ENCODE results near the gene SYT5. TPM values are rescaled to one million over a fixed set of nuclear protein-coding genes. Genes with fewer than 3 reads are reported as not detected.

SYT5 gene
- total and polyA plus RNA-seq, 2 of the 13 experiments (the other 11 are each of a cell fraction or from before 2014, with no cell fraction given), result not detected

DNA sequence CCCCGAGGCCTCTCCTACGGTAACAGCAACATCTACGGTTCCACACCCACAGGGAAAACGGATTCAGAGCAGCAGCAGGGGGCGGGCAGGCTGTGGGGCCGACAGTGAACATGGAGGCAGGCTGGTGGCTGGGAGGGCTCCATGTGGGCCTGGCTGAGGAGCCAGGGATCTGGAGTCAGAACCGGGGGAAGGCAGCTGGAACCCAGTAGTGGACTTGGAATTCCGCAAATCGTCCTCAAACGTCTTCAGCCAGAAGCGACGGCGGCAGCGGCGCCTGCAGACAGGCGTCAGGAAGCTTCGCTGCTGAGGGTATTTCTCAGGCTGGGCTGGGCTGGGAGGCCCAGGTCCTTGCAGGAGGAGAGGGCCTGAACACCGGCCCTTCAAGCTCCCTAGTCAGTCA lies 46.7 kb upstream of the SYT5 start:
- CTCF ChIA-PET (ENCODE audit: low intra/inter-chr PET ratio, low total read pairs), result no interaction called here
- Histone ChIP-seq H3K9me3 (ENCODE audit: low read length) (no peaks in the 10 kb centered on the region), H3K79me2 (ENCODE audit: insufficient read depth, low read length) (peaks cover 4% of the 10 kb centered on the region), H3K36me3 (replicated peaks in 1 of 2; ENCODE audit: control insufficient read depth in 1 of 2, insufficient read depth in 2 of 2, low read length in 2 of 2) (peaks cover 10 to 21% of the 10 kb centered on the region in 2 experiments; a peak in 4 of 5 replicates), H4K20me1 (ENCODE audit: insufficient read depth, low read length) (no peaks in the 10 kb centered on the region), H2AFZ (ENCODE audit: low read length) (no peak overlapping the region), H3K27me3 (ENCODE audit: control insufficient read depth in 1 of 2, insufficient read depth in 2 of 2, low read length in 2 of 2) (no peaks in the 10 kb centered on the region), H3K4me2 (ENCODE audit: low read depth, low read length) (no peak overlapping the region), H3K27ac (ENCODE audit: extremely low read length, insufficient read depth, low read length) (peak overlapping the region; percentile 33), H3K4me1 (ENCODE audit: insufficient read depth, low read length) (peaks cover 61% of the 10 kb centered on the region), H3K9ac (ENCODE audit: insufficient read depth, low read depth, low read length) (no peak overlapping the region), H3K4me3 (replicated peaks in 1 of 3; ENCODE audit: insufficient read depth in 1 of 3, low read depth in 2 of 3, low read length in 3 of 3) (no peak overlapping the region)
- no TSS peak for BruUV-seq (replicated peaks)
- intact Hi-C loops (cut with micrococcal nuclease; ENCODE audit: unreplicated experiment), result no loop called here
- TF ChIP-seq POLR2AphosphoS5 (IDR thresholded peaks at IDR 0.05; ENCODE audit: low read depth, low read length), result peak; percentile 7; the same call in 1 of the 2 replicates
- TF ChIP-seq, protein P1, sequence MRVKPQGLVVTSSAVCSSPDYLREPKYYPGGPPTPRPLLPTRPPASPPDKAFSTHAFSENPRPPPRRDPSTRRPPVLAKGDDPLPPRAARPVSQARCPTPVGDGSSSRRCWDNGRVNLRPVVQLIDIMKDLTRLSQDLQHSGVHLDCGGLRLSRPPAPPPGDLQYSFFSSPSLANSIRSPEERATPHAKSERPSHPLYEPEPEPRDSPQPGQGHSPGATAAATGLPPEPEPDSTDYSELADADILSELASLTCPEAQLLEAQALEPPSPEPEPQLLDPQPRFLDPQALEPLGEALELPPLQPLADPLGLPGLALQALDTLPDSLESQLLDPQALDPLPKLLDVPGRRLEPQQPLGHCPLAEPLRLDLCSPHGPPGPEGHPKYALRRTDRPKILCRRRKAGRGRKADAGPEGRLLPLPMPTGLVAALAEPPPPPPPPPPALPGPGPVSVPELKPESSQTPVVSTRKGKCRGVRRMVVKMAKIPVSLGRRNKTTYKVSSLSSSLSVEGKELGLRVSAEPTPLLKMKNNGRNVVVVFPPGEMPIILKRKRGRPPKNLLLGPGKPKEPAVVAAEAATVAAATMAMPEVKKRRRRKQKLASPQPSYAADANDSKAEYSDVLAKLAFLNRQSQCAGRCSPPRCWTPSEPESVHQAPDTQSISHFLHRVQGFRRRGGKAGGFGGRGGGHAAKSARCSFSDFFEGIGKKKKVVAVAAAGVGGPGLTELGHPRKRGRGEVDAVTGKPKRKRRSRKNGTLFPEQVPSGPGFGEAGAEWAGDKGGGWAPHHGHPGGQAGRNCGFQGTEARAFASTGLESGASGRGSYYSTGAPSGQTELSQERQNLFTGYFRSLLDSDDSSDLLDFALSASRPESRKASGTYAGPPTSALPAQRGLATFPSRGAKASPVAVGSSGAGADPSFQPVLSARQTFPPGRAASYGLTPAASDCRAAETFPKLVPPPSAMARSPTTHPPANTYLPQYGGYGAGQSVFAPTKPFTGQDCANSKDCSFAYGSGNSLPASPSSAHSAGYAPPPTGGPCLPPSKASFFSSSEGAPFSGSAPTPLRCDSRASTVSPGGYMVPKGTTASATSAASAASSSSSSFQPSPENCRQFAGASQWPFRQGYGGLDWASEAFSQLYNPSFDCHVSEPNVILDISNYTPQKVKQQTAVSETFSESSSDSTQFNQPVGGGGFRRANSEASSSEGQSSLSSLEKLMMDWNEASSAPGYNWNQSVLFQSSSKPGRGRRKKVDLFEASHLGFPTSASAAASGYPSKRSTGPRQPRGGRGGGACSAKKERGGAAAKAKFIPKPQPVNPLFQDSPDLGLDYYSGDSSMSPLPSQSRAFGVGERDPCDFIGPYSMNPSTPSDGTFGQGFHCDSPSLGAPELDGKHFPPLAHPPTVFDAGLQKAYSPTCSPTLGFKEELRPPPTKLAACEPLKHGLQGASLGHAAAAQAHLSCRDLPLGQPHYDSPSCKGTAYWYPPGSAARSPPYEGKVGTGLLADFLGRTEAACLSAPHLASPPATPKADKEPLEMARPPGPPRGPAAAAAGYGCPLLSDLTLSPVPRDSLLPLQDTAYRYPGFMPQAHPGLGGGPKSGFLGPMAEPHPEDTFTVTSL (CRISPR knock-in tag; IDR thresholded peaks at IDR 0.05; ENCODE audit: borderline replicate concordance), result no peak
- ATAC-seq (no peak), FAIRE-seq (no peak), DNase-seq (ENCODE audit: low spot score) (no peak)
- POLR2A ChIA-PET, result interaction anchor here (2.3 kb wide), 1 partner anchor 33 kb away, joined by 12 read pairs; the partner anchor contains the start of gene PPP6R1
- in situ Hi-C loops (cut with HindIII; ENCODE audit: extremely low pct_ligation_motif_present, low pct_unique_long_range_greater_than_20kb), result no loop called here
- 93% methylated on average over 8 of the region's 18 CpGs for WGBS (ENCODE audit: low lambda C conversion rate)

DNA sequence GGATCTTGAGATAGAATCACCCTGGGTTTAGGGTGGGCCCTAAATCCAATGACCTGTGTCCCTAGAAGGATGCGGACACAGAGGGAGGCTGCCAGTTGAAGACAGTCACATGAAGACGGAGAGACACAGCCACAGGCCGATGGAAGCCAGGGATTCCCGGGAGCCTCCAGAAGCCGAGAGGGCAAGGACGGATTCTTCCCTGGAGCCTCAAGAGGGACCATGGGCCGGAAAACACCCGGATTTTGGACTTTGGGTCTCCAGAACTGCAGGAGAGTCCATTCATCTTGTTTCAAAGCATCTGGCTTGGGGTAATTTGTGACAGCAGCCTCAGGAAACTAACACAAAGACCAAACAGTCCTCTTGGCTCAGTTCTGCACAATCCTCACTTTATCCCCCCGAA lies 46.2 kb upstream of the SYT5 start:
- no peaks in the 10 kb centered on the region for H4K20me1 ChIP-seq (ENCODE audit: insufficient read depth, low read length)
- H3K27me3 ChIP-seq (ENCODE audit: control insufficient read depth in 1 of 2, insufficient read depth in 2 of 2, low read length in 2 of 2), result no peaks in the 10 kb centered on the region
- TF ChIP-seq POLR2A (IDR thresholded peaks at IDR 0.05; ENCODE audit: insufficient read depth in 1 of 2, low read depth in 2 of 2, low read length in 2 of 2) (0 out of 4 replicates have a peak, but pooled peaks of 1 of the 2 experiments have one; percentile 1), HIVEP1 (CRISPR knock-in tag; IDR thresholded peaks at IDR 0.05) (no peak), POLR2AphosphoS5 (IDR thresholded peaks at IDR 0.05; ENCODE audit: low read depth, low read length) (0 out of 2 replicates have a peak, but pooled peaks have one; percentile 8), AGO2 (optimal IDR thresholded peaks at IDR 0.05; ENCODE audit: low read depth, low read length) (no peak), CHD2 (IDR thresholded peaks at IDR 0.05; ENCODE audit: low read depth, low read length) (no peak), MAF1 (CRISPR knock-in tag; IDR thresholded peaks at IDR 0.05; ENCODE audit: borderline replicate concordance) (no peak)
- H3K9ac ChIP-seq (ENCODE audit: insufficient read depth, low read depth, low read length), result no peak overlapping the region
- peak overlapping the region; percentile 33 for H3K27ac ChIP-seq (ENCODE audit: extremely low read length, insufficient read depth, low read length)
- ATAC-seq (no peak), DNase-seq (ENCODE audit: low spot score) (no peak), FAIRE-seq (no peak)
- no peak overlapping the region for H3K4me3 ChIP-seq (replicated peaks in 1 of 3; ENCODE audit: insufficient read depth in 1 of 3, low read depth in 2 of 3, low read length in 3 of 3)
- ChIA-PET CTCF (ENCODE audit: low intra/inter-chr PET ratio, low total read pairs) (no interaction called here), POLR2A (no interaction called here)
- peaks cover 4% of the 10 kb centered on the region for H3K79me2 ChIP-seq (ENCODE audit: insufficient read depth, low read length)
- H3K4me1 ChIP-seq (ENCODE audit: insufficient read depth, low read length), result peaks cover 60% of the 10 kb centered on the region
- H3K9me3 ChIP-seq (ENCODE audit: low read length), result no peaks in the 10 kb centered on the region
- intact Hi-C loops (cut with micrococcal nuclease; ENCODE audit: unreplicated experiment) (no loop called here), in situ Hi-C loops (cut with HindIII; ENCODE audit: extremely low pct_ligation_motif_present, low pct_unique_long_range_greater_than_20kb) (no loop called here)
- no TSS peak for BruUV-seq (replicated peaks)
- WGBS (ENCODE audit: low lambda C conversion rate), result 92% methylated on average over 5 of the region's 9 CpGs
- H2AFZ ChIP-seq (ENCODE audit: low read length), result no peak overlapping the region
- no peak overlapping the region for H3K4me2 ChIP-seq (ENCODE audit: low read depth, low read length)
- peaks cover 8 to 16% of the 10 kb centered on the region in 2 experiments; a peak in 4 of 5 replicates for H3K36me3 ChIP-seq (replicated peaks in 1 of 2; ENCODE audit: control insufficient read depth in 1 of 2, insufficient read depth in 2 of 2, low read length in 2 of 2)
